ENCODE results near the gene CREB3. TPM values are rescaled to one million over a fixed set of nuclear protein-coding genes. Genes with fewer than 3 reads are reported as not detected.
A peak's percentile ranks its signal among the peaks of the same experiment; 100 is the strongest.

The CREB3 gene
- polyA plus RNA-seq, 2 of the 4 experiments (the other 2 are of a cell fraction): 33.3 to 51.3 TPM

- TF ChIP-seq ATOH8 (CRISPR knock-in tag; IDR thresholded peaks at IDR 0.05; ENCODE audit: low read depth): no peak
- no peak for TF ChIP-seq TFCP2L1 (CRISPR knock-in tag; IDR thresholded peaks at IDR 0.05)
- 0 out of 2 replicates have a peak, but pooled peaks have one; percentile 65 for TF ChIP-seq MAZ (IDR thresholded peaks at IDR 0.05; ENCODE audit: borderline replicate concordance, low read depth, low read length)
- TF ChIP-seq RARB (CRISPR knock-in tag; IDR thresholded peaks at IDR 0.05): no peak
- TF ChIP-seq ZNF302 (CRISPR knock-in tag; IDR thresholded peaks at IDR 0.05): no peak
- peak; percentile 69 for TF ChIP-seq CTCF (IDR thresholded peaks at IDR 0.05)
- TF ChIP-seq POLR2AphosphoS2 (conservative IDR thresholded peaks at IDR 0.05; ENCODE audit: low read length): no peak
- TF ChIP-seq PHF8 (IDR thresholded peaks at IDR 0.05; ENCODE audit: borderline replicate concordance, low read depth): no peak
- peak; percentile 45 to 84; a peak in 3 of 5 replicates for TF ChIP-seq JUN (IDR thresholded peaks at IDR 0.05)
- TF ChIP-seq POLR2A (IDR thresholded peaks at IDR 0.05; ENCODE audit: low read length): peak; percentile 19
- 0 out of 2 replicates have a peak, but pooled peaks have one; percentile 36 for TF ChIP-seq MYC (IDR thresholded peaks at IDR 0.05; ENCODE audit: borderline replicate concordance, low read length)
- TF ChIP-seq NR3C1 (IDR thresholded peaks at IDR 0.05): no peak
- peak; percentile 49; the same call in 2 of the 3 replicates for TF ChIP-seq SMC3 (IDR thresholded peaks at IDR 0.05)
- peak; percentile 55; the same call in 2 of the 3 replicates for TF ChIP-seq BCL3 (IDR thresholded peaks at IDR 0.05)
- TF ChIP-seq CHD4 (IDR thresholded peaks at IDR 0.05; ENCODE audit: borderline replicate concordance): no peak
- no peak for TF ChIP-seq USF2 (IDR thresholded peaks at IDR 0.05)
- no peak for TF ChIP-seq FOSL2 (IDR thresholded peaks at IDR 0.05)
- peak; percentile 56 for TF ChIP-seq FOSL2 (CRISPR knock-in tag; IDR thresholded peaks at IDR 0.05)
- no peak for TF ChIP-seq RNF2 (IDR thresholded peaks at IDR 0.05; ENCODE audit: borderline replicate concordance, low read depth)
- no peak for TF ChIP-seq ESRRA (IDR thresholded peaks at IDR 0.05; ENCODE audit: borderline replicate concordance, low read length)
- no peak for TF ChIP-seq SREBF2 (IDR thresholded peaks at IDR 0.05)
- TF ChIP-seq NFE2L2 (conservative IDR thresholded peaks at IDR 0.05; ENCODE audit: low read length): no peak
Measured at GRCh38 chr9:35756275-35757225, 24.1 kb downstream of the CREB3 start (continued).

All from A549 (cell line).